ENCODE data around the gene TEX48.

- TF ChIP-seq CTCF (IDR thresholded peaks at IDR 0.05): no peak
- TF ChIP-seq EZH2 (IDR thresholded peaks at IDR 0.05; ENCODE audit: borderline replicate concordance, insufficient read depth, low read depth, low read length, poor library complexity, severe bottlenecking): no peak
Observed at GRCh38 chr9:114688379-114688778, 6.4 kb upstream of the TEX48 start.
